SKM-1 (cell line): ENCODE results near the gene DDO.

Experiments
- DNase-seq: peaks from one replicate; lab custom pipeline; 2025; ENCODE audit not compliant: unreplicated experiment; lab: John Stamatoyannopoulos, UW

DDO gene

GRCh38 chr6:110348961-110349690 is 66.2 kb downstream of the DDO start:
- DNase-seq, result no peak

GRCh38 chr6:110345025-110345424 is 70.3 kb downstream of the DDO start:
- DNase-seq, result no peak

- DNase-seq, result no peak
These were observed 72.6 kb downstream of the DDO start for GRCh38 chr6:110342759-110343158.
